ENCODE measurements around the gene SFXN3.

Gene SFXN3

DNA sequence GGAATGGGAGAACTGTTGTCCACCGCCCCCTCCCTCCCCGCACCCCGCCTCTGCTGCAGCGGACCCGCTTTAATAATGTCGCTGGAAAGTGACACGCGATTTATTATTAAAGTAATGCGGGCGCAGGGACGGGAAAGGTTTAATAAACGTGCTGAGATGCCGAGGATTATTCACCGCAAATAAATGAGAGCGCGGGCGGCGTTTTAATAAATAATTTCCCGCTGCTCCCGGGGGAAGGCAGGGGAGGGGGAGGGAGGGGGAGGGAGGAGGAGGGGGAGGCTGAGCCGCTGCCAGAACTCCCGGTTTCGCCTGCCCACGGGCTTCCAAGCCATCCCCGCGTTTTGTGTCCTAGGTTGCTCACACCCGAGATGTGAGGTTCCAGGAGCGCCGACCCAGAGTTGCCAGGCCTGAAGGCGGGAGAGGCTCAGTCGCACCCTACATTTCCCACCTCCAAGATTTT is 35.9 kb downstream of the SFXN3 start:
- H3K4me1 ChIP-seq (ENCODE audit: control insufficient read depth, insufficient read depth, low read length) = peaks cover 65% of the 10 kb centered on the region
- H3K27me3 ChIP-seq (ENCODE audit: control insufficient read depth, insufficient read depth, low read length) = peaks cover 11% of the 10 kb centered on the region
- no peaks in the 10 kb centered on the region for H3K36me3 ChIP-seq (ENCODE audit: control insufficient read depth, insufficient read depth, low read length)
- peak overlapping the region; percentile 72 for H3K4me3 ChIP-seq (ENCODE audit: low read length)
- H3K9ac ChIP-seq (ENCODE audit: low read length) = peak overlapping the region; percentile 90
- no peaks in the 10 kb centered on the region for H3K9me3 ChIP-seq (ENCODE audit: control insufficient read depth, low read length)

DNA sequence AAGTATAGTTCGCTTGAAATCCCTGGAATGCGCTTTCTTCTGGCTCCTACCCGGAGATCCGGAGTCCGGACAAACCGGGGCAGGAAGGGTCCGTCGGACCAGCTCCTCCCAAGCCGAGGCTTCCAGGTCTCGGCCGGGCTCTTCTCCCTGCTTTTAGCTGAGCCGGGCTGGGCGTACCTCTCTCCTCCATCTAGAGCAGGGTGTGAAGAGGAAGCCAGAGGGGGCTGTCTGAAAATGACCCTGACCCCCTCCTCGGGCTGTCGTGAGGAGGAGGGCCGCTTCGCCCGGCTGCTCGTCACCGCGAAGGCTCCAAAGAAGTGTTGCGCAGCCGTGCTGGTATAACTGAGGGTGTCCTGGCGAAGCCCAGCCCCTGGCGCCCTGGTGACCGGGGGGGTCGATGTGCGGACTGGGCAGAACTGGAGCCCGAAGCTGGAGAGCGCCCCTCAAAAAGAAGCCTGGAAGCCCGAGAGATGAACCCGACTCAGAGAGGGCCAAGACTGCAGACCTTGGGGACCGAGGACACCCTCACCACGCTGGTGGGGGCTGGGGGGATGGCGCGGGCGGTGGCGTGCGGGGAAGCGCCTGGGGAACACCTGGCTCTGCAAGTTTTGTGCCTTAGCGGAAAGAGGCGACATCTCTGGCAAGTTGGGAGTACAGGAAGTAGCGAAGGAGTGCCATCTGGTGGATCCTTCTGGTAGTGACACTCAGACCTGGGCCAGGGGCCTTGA is 36.5 kb downstream of the SFXN3 start:
- peaks cover 64% of the 10 kb centered on the region for H3K4me1 ChIP-seq (ENCODE audit: control insufficient read depth, insufficient read depth, low read length)
- H3K27me3 ChIP-seq (ENCODE audit: control insufficient read depth, insufficient read depth, low read length) = peaks cover 11% of the 10 kb centered on the region
- peak overlapping the region; percentile 90 for H3K9ac ChIP-seq (ENCODE audit: low read length)

DNA sequence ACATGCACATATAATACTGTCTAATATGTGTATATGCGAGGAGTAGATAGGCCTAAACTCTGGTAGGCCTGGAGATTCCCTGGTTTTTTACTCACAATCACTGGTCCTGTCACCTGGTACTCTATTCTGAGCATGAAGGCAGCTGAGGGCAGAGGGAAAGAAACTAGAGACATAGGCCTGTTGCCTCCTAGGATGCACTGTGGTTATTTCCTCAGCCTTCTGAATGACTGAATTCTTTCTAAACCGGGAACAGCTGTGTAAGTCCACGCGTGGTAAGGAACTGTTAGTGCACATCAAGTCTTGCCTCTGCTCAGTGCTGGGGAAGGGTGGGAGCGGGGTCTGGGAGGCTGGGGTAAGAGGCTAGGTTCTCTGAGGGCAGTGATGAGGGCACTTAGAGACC is 38.4 kb downstream of the SFXN3 start:
- Histone ChIP-seq H3K9ac (ENCODE audit: low read length) (no peak overlapping the region), H3K4me3 (ENCODE audit: low read length) (no peak overlapping the region), H3K27me3 (ENCODE audit: control insufficient read depth, insufficient read depth, low read length) (peaks cover 17% of the 10 kb centered on the region), H3K36me3 (ENCODE audit: control insufficient read depth, insufficient read depth, low read length) (no peaks in the 10 kb centered on the region), H3K9me3 (ENCODE audit: control insufficient read depth, low read length) (no peaks in the 10 kb centered on the region), H3K4me1 (ENCODE audit: control insufficient read depth, insufficient read depth, low read length) (peaks cover 57% of the 10 kb centered on the region)

More for the DNA sequence above, 36.5 kb downstream of the SFXN3 start:
- Histone ChIP-seq H3K9me3 (ENCODE audit: control insufficient read depth, low read length) (no peaks in the 10 kb centered on the region), H3K36me3 (ENCODE audit: control insufficient read depth, insufficient read depth, low read length) (no peaks in the 10 kb centered on the region), H3K4me3 (ENCODE audit: low read length) (peak overlapping the region; percentile 72)

DNA sequence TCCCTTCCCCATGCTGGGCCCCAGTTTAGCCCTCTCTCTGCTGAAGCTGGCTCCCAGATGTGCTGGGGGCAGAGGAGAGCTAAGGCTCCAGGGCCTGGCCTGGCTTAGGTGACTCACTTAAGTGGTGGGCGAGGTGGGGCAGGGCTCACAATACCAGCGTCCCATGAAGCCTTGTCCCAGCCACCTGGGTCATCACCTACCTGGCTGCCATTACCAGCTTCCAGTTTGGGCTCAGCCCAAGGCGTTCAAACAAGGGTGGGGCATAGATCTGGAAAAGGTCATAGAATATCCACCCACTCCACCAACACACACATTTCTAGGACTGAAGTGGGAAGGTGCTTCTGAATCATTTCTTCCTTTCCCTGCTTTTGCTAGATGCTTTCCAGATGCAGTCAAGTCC is 39.1 kb downstream of the SFXN3 start:
- Histone ChIP-seq H3K9ac (ENCODE audit: low read length) (peak overlapping the region; percentile 62), H3K36me3 (ENCODE audit: control insufficient read depth, insufficient read depth, low read length) (no peaks in the 10 kb centered on the region), H3K4me3 (ENCODE audit: low read length) (no peak overlapping the region), H3K4me1 (ENCODE audit: control insufficient read depth, insufficient read depth, low read length) (peaks cover 50% of the 10 kb centered on the region), H3K9me3 (ENCODE audit: control insufficient read depth, low read length) (no peaks in the 10 kb centered on the region), H3K27me3 (ENCODE audit: control insufficient read depth, insufficient read depth, low read length) (peaks cover 15% of the 10 kb centered on the region)

DNA sequence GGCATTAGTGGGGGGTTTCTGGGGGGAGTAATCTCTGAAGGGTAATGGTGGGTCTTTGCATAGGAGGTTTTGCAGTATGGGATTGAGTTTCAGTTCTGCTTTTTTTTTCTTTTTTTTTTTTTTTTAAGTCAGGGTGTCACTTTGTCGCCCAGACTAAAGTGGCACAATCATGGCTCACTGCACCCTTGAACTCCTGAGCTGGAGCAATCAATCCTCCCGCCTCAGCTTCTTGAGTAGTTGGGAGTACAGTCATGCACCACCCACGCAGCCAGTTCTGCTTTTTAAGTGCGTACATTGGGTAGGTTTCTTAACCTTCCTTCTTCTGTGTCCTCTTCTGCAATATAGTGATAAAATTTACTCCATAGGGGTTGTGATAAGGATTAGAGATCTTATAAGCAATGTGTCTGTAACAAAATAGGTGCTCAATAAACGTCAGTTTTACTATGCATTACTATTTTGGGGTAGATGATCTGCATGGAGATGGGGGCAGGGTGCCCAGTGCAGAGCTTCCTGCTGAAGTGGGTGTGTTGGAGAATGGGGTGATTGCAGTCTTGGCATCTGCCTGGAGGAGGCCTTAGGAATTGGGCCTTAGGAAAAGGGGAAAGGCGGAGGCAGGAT is 40.3 kb downstream of the SFXN3 start:
- Histone ChIP-seq H3K4me1 (ENCODE audit: control insufficient read depth, insufficient read depth, low read length) (peaks cover 40% of the 10 kb centered on the region), H3K4me3 (ENCODE audit: low read length) (no peak overlapping the region), H3K9me3 (ENCODE audit: control insufficient read depth, low read length) (no peaks in the 10 kb centered on the region), H3K9ac (ENCODE audit: low read length) (peak overlapping the region; percentile 62), H3K36me3 (ENCODE audit: control insufficient read depth, insufficient read depth, low read length) (no peaks in the 10 kb centered on the region), H3K27me3 (ENCODE audit: control insufficient read depth, insufficient read depth, low read length) (peaks cover 27% of the 10 kb centered on the region)

DNA sequence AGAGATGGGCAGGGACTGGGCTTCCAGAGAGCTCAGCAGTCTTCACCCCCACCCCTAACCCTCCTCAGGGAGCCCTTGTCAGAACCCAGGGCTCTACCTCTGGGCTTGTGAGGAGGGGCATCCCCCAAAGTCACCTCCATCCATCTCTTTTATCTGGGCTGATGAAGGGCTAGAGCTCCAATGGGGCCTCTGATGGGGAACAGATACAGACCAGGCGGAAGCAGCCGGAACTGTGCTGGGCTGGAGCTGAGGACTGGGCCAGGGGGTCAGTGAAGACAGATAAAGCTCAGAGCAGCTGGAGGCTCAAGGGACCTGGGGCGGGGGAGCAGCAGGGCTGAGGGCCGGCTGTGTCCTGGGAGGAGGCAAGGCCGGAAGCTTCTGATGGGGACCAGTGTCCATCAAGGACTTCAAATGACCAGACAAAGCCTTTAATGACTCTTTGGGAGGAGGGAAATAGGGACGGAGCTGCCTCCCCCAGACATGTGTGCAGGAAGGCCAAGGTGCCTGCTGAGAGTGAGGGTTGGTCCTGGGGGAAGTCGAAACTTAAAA is 40.9 kb downstream of the SFXN3 start:
- peaks cover 29% of the 10 kb centered on the region for H3K27me3 ChIP-seq (ENCODE audit: control insufficient read depth, insufficient read depth, low read length)
- no peaks in the 10 kb centered on the region for H3K36me3 ChIP-seq (ENCODE audit: control insufficient read depth, insufficient read depth, low read length)
- H3K4me1 ChIP-seq (ENCODE audit: control insufficient read depth, insufficient read depth, low read length) = peaks cover 40% of the 10 kb centered on the region
- peak overlapping the region; percentile 1 for H3K9ac ChIP-seq (ENCODE audit: low read length)
- no peaks in the 10 kb centered on the region for H3K9me3 ChIP-seq (ENCODE audit: control insufficient read depth, low read length)
- no peak overlapping the region for H3K4me3 ChIP-seq (ENCODE audit: low read length)

DNA sequence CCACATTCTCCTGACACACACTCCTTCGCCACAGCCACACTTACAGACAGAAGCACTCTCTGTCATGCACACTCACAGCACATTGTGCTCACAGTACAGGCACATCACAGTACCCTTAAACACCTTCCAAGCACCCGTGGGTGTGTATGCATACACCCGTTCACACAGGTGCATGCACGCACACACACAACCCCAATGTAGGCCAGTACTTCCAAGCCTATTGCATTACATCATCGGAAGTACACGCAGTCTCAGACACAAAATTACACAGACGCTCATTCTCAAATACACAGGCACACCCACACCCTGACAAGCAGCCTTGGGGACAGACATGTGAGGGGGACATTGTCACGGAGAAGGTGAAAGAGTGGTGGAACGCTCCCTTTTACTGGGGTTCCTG is 41.9 kb downstream of the SFXN3 start:
- Histone ChIP-seq H3K36me3 (ENCODE audit: control insufficient read depth, insufficient read depth, low read length) (no peaks in the 10 kb centered on the region), H3K9me3 (ENCODE audit: control insufficient read depth, low read length) (no peaks in the 10 kb centered on the region), H3K4me3 (ENCODE audit: low read length) (no peak overlapping the region), H3K4me1 (ENCODE audit: control insufficient read depth, insufficient read depth, low read length) (peaks cover 33% of the 10 kb centered on the region), H3K9ac (ENCODE audit: low read length) (no peak overlapping the region), H3K27me3 (ENCODE audit: control insufficient read depth, insufficient read depth, low read length) (peaks cover 29% of the 10 kb centered on the region)

DNA sequence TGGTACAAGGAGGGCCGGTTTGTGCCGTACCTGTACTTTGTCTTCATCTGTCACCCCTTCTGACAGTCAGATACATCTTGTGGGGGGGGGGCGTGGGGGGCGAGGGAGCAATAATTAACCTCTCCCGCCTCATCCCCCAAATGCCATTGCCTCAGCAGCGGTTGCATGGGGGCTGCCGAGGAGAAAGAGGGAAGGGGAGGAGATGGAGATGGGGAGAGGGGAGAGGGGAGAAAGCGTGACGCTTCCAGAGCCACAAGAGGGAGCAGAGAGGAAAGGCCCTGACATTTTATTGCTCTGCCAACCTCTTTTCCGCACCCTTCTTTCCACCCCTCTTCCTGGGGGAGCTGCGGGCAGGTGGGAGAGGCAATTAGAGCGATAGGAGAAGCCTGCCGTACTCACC is 42.6 kb downstream of the SFXN3 start:
- Histone ChIP-seq H3K36me3 (ENCODE audit: control insufficient read depth, insufficient read depth, low read length) (no peaks in the 10 kb centered on the region), H3K9me3 (ENCODE audit: control insufficient read depth, low read length) (no peaks in the 10 kb centered on the region), H3K27me3 (ENCODE audit: control insufficient read depth, insufficient read depth, low read length) (peaks cover 29% of the 10 kb centered on the region), H3K4me1 (ENCODE audit: control insufficient read depth, insufficient read depth, low read length) (peaks cover 33% of the 10 kb centered on the region), H3K4me3 (ENCODE audit: low read length) (no peak overlapping the region), H3K9ac (ENCODE audit: low read length) (no peak overlapping the region)

DNA sequence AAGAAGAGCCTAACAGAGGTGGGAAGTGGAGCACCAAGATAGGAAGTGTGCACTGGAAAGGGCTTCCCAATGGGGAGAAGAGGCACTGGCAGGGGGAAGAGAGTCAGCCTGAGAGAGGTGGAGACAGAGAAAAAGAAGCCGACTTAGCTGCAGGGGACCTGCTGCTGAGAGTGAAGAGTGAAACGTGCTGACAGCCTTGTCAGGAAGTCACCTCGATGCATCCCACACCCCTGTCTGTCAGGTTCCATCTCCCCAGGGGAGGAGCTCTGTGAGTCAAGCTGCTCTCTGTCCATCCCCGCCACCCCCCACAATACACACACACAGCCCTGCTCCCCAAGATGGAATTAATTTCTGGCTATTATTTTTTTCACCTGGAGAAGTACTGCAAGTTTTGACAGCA is 44.7 kb downstream of the SFXN3 start:
- H3K9ac ChIP-seq (ENCODE audit: low read length) = no peak overlapping the region
- no peaks in the 10 kb centered on the region for H3K36me3 ChIP-seq (ENCODE audit: control insufficient read depth, insufficient read depth, low read length)
- peaks cover 31% of the 10 kb centered on the region for H3K27me3 ChIP-seq (ENCODE audit: control insufficient read depth, insufficient read depth, low read length)
- H3K9me3 ChIP-seq (ENCODE audit: control insufficient read depth, low read length) = no peaks in the 10 kb centered on the region
- peaks cover 19% of the 10 kb centered on the region for H3K4me1 ChIP-seq (ENCODE audit: control insufficient read depth, insufficient read depth, low read length)
- H3K4me3 ChIP-seq (ENCODE audit: low read length) = no peak overlapping the region

DNA sequence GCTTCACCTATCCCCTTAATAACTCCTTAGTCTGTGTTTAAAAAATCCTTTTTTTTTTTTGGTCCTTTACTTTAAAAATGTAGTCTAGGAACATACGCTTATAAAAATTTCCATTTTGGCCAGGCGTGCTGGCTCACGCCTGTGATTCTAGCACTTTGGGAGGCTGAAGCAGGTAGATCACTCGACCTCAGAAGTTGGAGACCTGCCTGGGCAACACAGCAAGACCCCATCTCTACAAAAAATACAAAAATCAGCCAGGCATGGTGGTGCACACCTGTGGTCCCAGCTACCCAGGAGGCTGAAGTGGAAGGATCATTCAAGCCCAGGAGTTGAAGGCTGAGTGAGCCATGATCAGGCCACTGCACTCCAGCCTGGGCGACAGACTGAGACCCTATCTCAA is 45.6 kb downstream of the SFXN3 start:
- no peak overlapping the region for H3K9ac ChIP-seq (ENCODE audit: low read length)
- peaks cover 40% of the 10 kb centered on the region for H3K27me3 ChIP-seq (ENCODE audit: control insufficient read depth, insufficient read depth, low read length)

DNA sequence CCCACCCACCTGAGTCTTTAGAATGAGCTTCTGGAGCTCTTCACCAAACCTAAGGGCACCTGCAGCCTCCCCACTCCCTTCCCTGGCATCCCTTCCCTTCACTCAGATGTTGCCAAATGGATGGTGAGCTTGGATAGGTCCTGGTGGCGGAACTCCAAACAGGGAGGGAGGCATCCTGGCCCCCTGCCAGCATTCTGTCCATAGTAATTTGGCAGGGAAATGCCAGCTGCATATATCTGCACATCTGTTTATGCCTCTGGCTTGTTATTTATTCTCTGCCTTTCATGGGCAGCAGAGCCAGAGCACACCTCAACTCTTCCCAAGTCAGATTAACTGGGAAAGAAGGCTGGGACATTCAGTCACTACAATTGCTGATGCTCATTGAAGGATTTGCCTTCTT is 48.8 kb downstream of the SFXN3 start:
- Histone ChIP-seq H3K4me1 (ENCODE audit: control insufficient read depth, insufficient read depth, low read length) (no peaks in the 10 kb centered on the region), H3K27me3 (ENCODE audit: control insufficient read depth, insufficient read depth, low read length) (peaks cover 47% of the 10 kb centered on the region), H3K9me3 (ENCODE audit: control insufficient read depth, low read length) (no peaks in the 10 kb centered on the region), H3K9ac (ENCODE audit: low read length) (no peak overlapping the region), H3K36me3 (ENCODE audit: control insufficient read depth, insufficient read depth, low read length) (no peaks in the 10 kb centered on the region), H3K4me3 (ENCODE audit: low read length) (no peak overlapping the region)

More for the DNA sequence above, 45.6 kb downstream of the SFXN3 start:
- Histone ChIP-seq H3K4me3 (ENCODE audit: low read length) (no peak overlapping the region), H3K36me3 (ENCODE audit: control insufficient read depth, insufficient read depth, low read length) (no peaks in the 10 kb centered on the region), H3K9me3 (ENCODE audit: control insufficient read depth, low read length) (no peaks in the 10 kb centered on the region), H3K4me1 (ENCODE audit: control insufficient read depth, insufficient read depth, low read length) (peaks cover 15% of the 10 kb centered on the region)
